Endothelial cell of umbilical vein (primary cell): ENCODE results near the gene PLAA.

Source experiments
- CTCF ChIP-seq, 2 donors: IDR thresholded peaks; 1 replicate in 1 of 2; 2 replicates in 1 of 2; pipeline ENCODE4 v1.5.1; 2011; ENCODE audit warnings: low read length in 2 of 2, mild to moderate bottlenecking in 2 of 2, moderate library complexity in 2 of 2, control low read depth in 1 of 2, inconsistent platforms in 1 of 2, low read depth in 1 of 2; ENCODE audit not compliant: insufficient read depth in 1 of 2; ENCODE audit errors: extremely low read depth in 1 of 2
- MYC ChIP-seq: IDR thresholded peaks from one replicate; pipeline ENCODE4 v1.6.1; 2011; ENCODE audit warnings: mild to moderate bottlenecking, low read depth, low read length
- POLR2A ChIP-seq: IDR thresholded peaks from 2 replicates; pipeline ENCODE4 v1.6.1; 2012; ENCODE audit warnings: low read depth, mild to moderate bottlenecking, control low read depth, low read length
- POLR2AphosphoS5 ChIP-seq: IDR thresholded peaks from 2 replicates; pipeline ENCODE4 v1.6.1; 2012; ENCODE audit warnings: low read depth, mild to moderate bottlenecking, control low read depth, low read length, moderate library complexity; ENCODE audit not compliant: insufficient read depth

- TF ChIP-seq CTCF (IDR thresholded peaks at IDR 0.05; ENCODE audit: extremely low read depth in 1 of 2, insufficient read depth in 1 of 2, low read depth in 1 of 2, low read length in 2 of 2) (no peak), MYC (no peak), POLR2A (no peak), POLR2AphosphoS5 (no peak)
Measured at GRCh38 chr9:26940779-26941178, 6.3 kb downstream of the PLAA start.
